Measurements from ENCODE around the gene DENND4B.

DENND4B gene

GRCh38 chr1:153929981-153930948 lies 16.3 kb downstream of the DENND4B start:
- POLR2A ChIA-PET: interaction anchor here (1.1 to 2.6 kb wide), 7 partner anchors 10 to 61 kb away, joined by 3 to 16 read pairs (median 6); partner anchors contain the start of genes CREB3L4, DENND4B, RAB13 and RPS27
- CTCF ChIA-PET: interaction anchor here (0.6 to 1.6 kb wide), 3 partner anchors 8 to 57 kb away, joined by 3 to 9 read pairs (median 4); partner anchors contain the start of gene DENND4B
- no peak for DNase-seq (ENCODE audit: extremely low spot score)
- TF ChIP-seq NFRKB (IDR thresholded peaks at IDR 0.05) (no peak), PKNOX1 (IDR thresholded peaks at IDR 0.05) (no peak), L3MBTL2 (conservative IDR thresholded peaks at IDR 0.05) (no peak), FOXK2 (IDR thresholded peaks at IDR 0.05) (no peak), FOXA1 (IDR thresholded peaks at IDR 0.05) (no peak), ZNF384 (IDR thresholded peaks at IDR 0.05) (no peak), CTBP1 (IDR thresholded peaks at IDR 0.05; ENCODE audit: borderline replicate concordance) (no peak), BHLHE40 (IDR thresholded peaks at IDR 0.05; ENCODE audit: borderline replicate concordance) (no peak), TARDBP (IDR thresholded peaks at IDR 0.05) (no peak), ARNT (IDR thresholded peaks at IDR 0.05) (no peak), HDGF (IDR thresholded peaks at IDR 0.05; ENCODE audit: borderline replicate concordance) (no peak)

- DNase-seq (ENCODE audit: extremely low spot score): no peak
- ChIA-PET POLR2A (interaction anchor here (1.1 to 2.6 kb wide), 7 partner anchors 11 to 61 kb away, joined by 3 to 16 read pairs (median 6); partner anchors contain the start of genes CREB3L4, DENND4B, RAB13 and RPS27), CTCF (interaction anchor here (1.0 to 1.6 kb wide), 2 partner anchors 17 to 58 kb away, joined by 4 to 9 read pairs; partner anchors contain the start of gene DENND4B)
- no peak for TF ChIP-seq PKNOX1 (IDR thresholded peaks at IDR 0.05)
- TF ChIP-seq ZNF384 (IDR thresholded peaks at IDR 0.05): no peak
- no peak for TF ChIP-seq HDGF (IDR thresholded peaks at IDR 0.05; ENCODE audit: borderline replicate concordance)
- no peak for TF ChIP-seq FOXA1 (IDR thresholded peaks at IDR 0.05)
- TF ChIP-seq BHLHE40 (IDR thresholded peaks at IDR 0.05; ENCODE audit: borderline replicate concordance): no peak
Measured at GRCh38 chr1:153929426-153929825, 17.1 kb downstream of the DENND4B start.

GRCh38 chr1:153928791-153929341 lies 17.7 kb downstream of the DENND4B start:
- TF ChIP-seq ARNT (IDR thresholded peaks at IDR 0.05) (no peak), FOXM1 (IDR thresholded peaks at IDR 0.05; ENCODE audit: borderline replicate concordance) (no peak), PKNOX1 (IDR thresholded peaks at IDR 0.05) (no peak), NFRKB (IDR thresholded peaks at IDR 0.05) (no peak), HDGF (IDR thresholded peaks at IDR 0.05; ENCODE audit: borderline replicate concordance) (no peak), SUZ12 (IDR thresholded peaks at IDR 0.05) (no peak), FOXK2 (IDR thresholded peaks at IDR 0.05) (no peak), BHLHE40 (IDR thresholded peaks at IDR 0.05; ENCODE audit: borderline replicate concordance) (no peak), CTBP1 (IDR thresholded peaks at IDR 0.05; ENCODE audit: borderline replicate concordance) (no peak), LEF1 (IDR thresholded peaks at IDR 0.05; ENCODE audit: borderline replicate concordance) (no peak), ZNF384 (IDR thresholded peaks at IDR 0.05) (no peak), FOXA1 (IDR thresholded peaks at IDR 0.05) (no peak)
- POLR2A ChIA-PET: interaction anchor here (0.9 to 2.6 kb wide), 8 partner anchors 9 to 62 kb away, joined by 3 to 16 read pairs (median 6); partner anchors contain the start of genes CREB3L4, DENND4B, RAB13 and RPS27
- no peak for DNase-seq (ENCODE audit: extremely low spot score)
- CTCF ChIA-PET: interaction anchor here (1.0 to 1.6 kb wide), 2 partner anchors 18 to 58 kb away, joined by 4 to 9 read pairs; partner anchors contain the start of gene DENND4B

- no peak for TF ChIP-seq ELF4 (IDR thresholded peaks at IDR 0.05)
- no peak for TF ChIP-seq CTBP1 (IDR thresholded peaks at IDR 0.05; ENCODE audit: borderline replicate concordance)
- TF ChIP-seq NFRKB (IDR thresholded peaks at IDR 0.05): no peak
- no peak for TF ChIP-seq HDGF (IDR thresholded peaks at IDR 0.05; ENCODE audit: borderline replicate concordance)
- no peak for TF ChIP-seq FOXA1 (IDR thresholded peaks at IDR 0.05)
- TF ChIP-seq SUZ12 (IDR thresholded peaks at IDR 0.05): no peak
- TF ChIP-seq FOXM1 (IDR thresholded peaks at IDR 0.05; ENCODE audit: borderline replicate concordance): no peak
- TF ChIP-seq ARNT (IDR thresholded peaks at IDR 0.05): no peak
- TF ChIP-seq ZNF384 (IDR thresholded peaks at IDR 0.05): no peak
- TF ChIP-seq LEF1 (IDR thresholded peaks at IDR 0.05; ENCODE audit: borderline replicate concordance): no peak
- no peak for TF ChIP-seq L3MBTL2 (conservative IDR thresholded peaks at IDR 0.05)
- no peak for TF ChIP-seq FOXK2 (IDR thresholded peaks at IDR 0.05)
- no peak for TF ChIP-seq PKNOX1 (IDR thresholded peaks at IDR 0.05)
- no peak for TF ChIP-seq TARDBP (IDR thresholded peaks at IDR 0.05)
- POLR2A ChIA-PET: interaction anchor here (0.9 to 2.6 kb wide), 5 partner anchors 9 to 39 kb away, joined by 3 to 16 read pairs (median 7); partner anchors contain the start of gene CREB3L4
- CTCF ChIA-PET: no interaction called here
- no peak for DNase-seq (ENCODE audit: extremely low spot score)
Measured at GRCh38 chr1:153928245-153928644, 18.3 kb downstream of the DENND4B start.

- DNase-seq (ENCODE audit: extremely low spot score): no peak
- POLR2A ChIA-PET: interaction anchor here (0.6 to 1.3 kb wide), 3 partner anchors 20 to 41 kb away, joined by 3 to 4 read pairs (median 3); partner anchors contain the start of genes CREB3L4, DENND4B and SLC39A1
- no peak for TF ChIP-seq ZNF384 (IDR thresholded peaks at IDR 0.05)
- no peak for TF ChIP-seq BHLHE40 (IDR thresholded peaks at IDR 0.05; ENCODE audit: borderline replicate concordance)
- no peak for TF ChIP-seq L3MBTL2 (conservative IDR thresholded peaks at IDR 0.05)
- no peak for TF ChIP-seq FOXM1 (IDR thresholded peaks at IDR 0.05; ENCODE audit: borderline replicate concordance)
- TF ChIP-seq HDGF (IDR thresholded peaks at IDR 0.05; ENCODE audit: borderline replicate concordance): no peak
- no peak for TF ChIP-seq FOXA1 (IDR thresholded peaks at IDR 0.05)
- no peak for TF ChIP-seq SUZ12 (IDR thresholded peaks at IDR 0.05)
- TF ChIP-seq SP1 (IDR thresholded peaks at IDR 0.05): no peak
- CTCF ChIA-PET: interaction anchor here (1.1 kb wide), 1 partner anchor 60 kb away, joined by 4 read pairs; the partner anchor contains the start of gene RAB13
Measured at GRCh38 chr1:153926405-153926804, 20.1 kb downstream of the DENND4B start.
